ENCODE results near the gene HTATSF1. TPM values are rescaled to one million over a fixed set of nuclear protein-coding genes. Genes with fewer than 3 reads are reported as not detected.

HTATSF1 gene, protein sequence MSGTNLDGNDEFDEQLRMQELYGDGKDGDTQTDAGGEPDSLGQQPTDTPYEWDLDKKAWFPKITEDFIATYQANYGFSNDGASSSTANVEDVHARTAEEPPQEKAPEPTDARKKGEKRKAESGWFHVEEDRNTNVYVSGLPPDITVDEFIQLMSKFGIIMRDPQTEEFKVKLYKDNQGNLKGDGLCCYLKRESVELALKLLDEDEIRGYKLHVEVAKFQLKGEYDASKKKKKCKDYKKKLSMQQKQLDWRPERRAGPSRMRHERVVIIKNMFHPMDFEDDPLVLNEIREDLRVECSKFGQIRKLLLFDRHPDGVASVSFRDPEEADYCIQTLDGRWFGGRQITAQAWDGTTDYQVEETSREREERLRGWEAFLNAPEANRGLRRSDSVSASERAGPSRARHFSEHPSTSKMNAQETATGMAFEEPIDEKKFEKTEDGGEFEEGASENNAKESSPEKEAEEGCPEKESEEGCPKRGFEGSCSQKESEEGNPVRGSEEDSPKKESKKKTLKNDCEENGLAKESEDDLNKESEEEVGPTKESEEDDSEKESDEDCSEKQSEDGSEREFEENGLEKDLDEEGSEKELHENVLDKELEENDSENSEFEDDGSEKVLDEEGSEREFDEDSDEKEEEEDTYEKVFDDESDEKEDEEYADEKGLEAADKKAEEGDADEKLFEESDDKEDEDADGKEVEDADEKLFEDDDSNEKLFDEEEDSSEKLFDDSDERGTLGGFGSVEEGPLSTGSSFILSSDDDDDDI
- total RNA-seq, result 66.2 TPM
- long read RNA-seq, transcript HTATSF1-201 (9 exons, 2,775 nt), result major isoform, 117 of 246 reads
- long read RNA-seq, transcript HTATSF1-204 (10 exons, 3,019 nt), result minor isoform, 79 of 246 reads
- long read RNA-seq, partial matches to known transcripts, result 17 of 246 reads
- long read RNA-seq, other reads (novel, unspliced or antisense), result 30 of 246 reads

- no peak for DNase-seq (ENCODE audit: low spot score)
- intact Hi-C loops (cut with DNase I), result loop anchor here (5.0 to 10.0 kb wide), 2 partner anchors 233 to 510 kb away; partner anchors contain the start of gene SLC9A6
These were observed at the start of gene HTATSF1 for GRCh38 chrX:136497556-136498052. TSS of gene HTATSF1 (plus strand) at chrX:136497592. CDS start at chrX:136497685, 93 bp downstream.

DNA sequence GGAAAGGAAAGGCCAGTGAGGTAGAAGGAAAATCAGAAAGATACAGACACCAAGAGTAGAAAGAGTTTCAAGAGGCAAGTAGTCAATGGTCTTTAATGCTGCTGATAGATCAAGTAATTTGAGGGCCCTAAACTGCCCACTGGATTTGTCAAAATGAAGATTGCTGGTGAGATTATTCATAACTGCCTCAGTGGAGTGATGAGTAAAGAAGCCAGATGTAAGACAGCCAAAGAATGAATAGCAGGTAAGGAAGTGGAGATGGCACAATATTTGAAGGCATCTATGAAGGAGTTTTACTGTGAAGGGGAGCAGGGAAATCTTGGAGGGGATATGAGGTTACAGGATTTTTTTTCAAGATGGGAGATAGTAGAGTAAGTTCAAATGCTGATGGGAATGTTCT is 49.4 kb upstream of the HTATSF1 start:
- DNase-seq (ENCODE audit: low spot score), result no peak
- intact Hi-C loops (cut with DNase I), result no loop called here

DNA sequence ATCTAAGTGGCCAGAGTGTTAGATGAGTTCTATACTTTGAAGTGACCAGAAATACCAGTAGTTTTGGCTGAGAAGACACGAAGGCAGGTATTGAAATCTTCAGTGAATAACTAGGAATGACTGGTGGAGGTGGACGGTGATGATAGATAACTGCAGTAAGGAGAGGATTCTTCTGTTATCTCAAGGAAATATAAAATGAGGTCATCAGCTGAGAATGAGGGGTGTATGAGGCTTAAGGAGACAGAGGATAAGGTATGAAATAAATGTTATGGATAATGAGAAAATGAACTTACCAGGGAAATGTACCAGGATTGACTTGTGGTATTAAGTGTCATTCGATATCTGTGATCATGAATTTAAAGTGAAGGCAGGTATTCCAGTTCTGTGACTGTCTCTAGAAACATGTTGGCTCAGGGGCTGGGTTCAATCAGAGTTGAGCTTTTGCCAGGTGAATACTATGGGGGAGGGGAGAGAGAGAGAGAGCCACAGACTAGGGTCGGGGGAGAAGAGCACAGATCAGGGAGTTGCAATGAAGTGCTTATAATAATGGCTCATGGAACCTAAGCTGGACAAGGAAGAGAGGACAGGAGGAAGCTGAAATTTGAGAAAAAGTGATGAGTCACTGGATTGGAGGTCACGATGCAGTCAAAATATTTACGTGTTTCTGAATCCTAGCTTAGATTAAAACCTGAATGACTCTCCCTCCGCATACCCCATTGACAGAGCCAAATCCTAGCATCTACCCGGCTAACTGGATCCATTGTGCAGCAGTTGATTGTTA is 47.2 kb upstream of the HTATSF1 start:
- intact Hi-C loops (cut with DNase I), result no loop called here

DNA sequence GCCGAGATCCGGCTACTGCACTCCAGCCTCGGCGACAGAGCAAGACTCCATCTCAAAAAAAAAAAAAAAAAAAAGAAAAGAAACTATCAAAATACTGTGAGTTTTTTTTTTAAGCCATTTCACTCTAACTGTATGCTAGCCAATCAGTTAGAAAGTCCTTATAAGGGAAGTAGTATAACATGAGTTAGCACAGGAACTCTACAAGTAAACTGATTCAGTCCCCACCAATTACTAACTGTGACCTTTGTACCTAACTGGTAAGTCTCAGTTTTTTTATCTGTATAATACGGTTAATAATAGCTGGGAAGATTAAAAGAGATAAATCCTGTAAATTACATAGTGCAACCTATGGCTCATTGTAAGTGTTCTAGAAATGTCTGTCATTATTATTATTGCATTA is 44.8 kb upstream of the HTATSF1 start:
- intact Hi-C loops (cut with DNase I), result no loop called here
- DNase-seq (ENCODE audit: low spot score), result no peak

More for the DNA sequence above, 47.2 kb upstream of the HTATSF1 start:
- DNase-seq (ENCODE audit: low spot score), result no peak

DNA sequence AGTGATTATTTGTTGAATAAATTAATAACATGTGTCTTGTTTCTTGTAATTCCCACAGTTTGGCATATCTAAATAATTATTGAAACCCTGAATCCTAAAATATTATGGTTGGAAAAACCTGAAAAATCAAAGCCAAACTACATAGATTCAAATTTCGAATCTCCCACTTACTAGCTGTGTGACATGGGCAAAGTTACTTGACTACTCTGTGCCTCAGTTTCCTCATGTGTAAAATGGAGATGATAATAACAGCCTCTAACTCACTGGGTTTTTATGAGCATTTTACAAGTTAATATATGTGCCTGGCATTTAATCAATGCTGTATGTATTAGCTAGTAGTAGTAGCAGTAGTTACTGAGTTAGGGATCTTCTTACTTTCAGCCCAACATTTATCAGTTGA is 44.3 kb upstream of the HTATSF1 start:
- intact Hi-C loops (cut with DNase I), result no loop called here
- DNase-seq (ENCODE audit: low spot score), result no peak

- intact Hi-C loops (cut with DNase I), result no loop called here
- DNase-seq (ENCODE audit: low spot score), result no peak
These were observed 43.6 kb upstream of the HTATSF1 start for GRCh38 chrX:136453771-136454170.

GRCh38 chrX:136456133-136456532 is 41.3 kb upstream of the HTATSF1 start:
- intact Hi-C loops (cut with DNase I), result no loop called here
- DNase-seq (ENCODE audit: low spot score), result no peak

GRCh38 chrX:136457303-136457917 is 40.0 kb upstream of the HTATSF1 start:
- no peak for DNase-seq (ENCODE audit: low spot score)
- intact Hi-C loops (cut with DNase I), result no loop called here

DNA sequence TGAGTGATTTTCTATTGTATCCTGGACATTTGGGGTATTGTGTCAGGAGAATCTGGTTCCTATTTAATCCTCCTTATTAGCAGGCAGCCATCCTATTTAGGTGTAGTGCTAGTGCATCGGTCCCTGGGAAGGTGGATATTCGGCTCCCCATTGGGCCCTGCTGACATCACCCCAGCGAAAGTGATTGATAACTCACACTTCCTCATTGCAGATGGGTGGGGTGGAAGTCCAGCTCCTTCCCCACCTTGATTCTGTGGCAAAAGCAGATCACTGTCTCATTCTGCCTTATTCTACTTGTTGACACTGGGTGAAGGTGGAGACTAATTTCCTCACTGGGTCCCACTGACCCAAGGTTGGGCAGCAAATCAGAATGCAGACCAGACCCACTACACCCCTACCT is 32.8 kb upstream of the HTATSF1 start:
- DNase-seq (ENCODE audit: low spot score), result no peak
- intact Hi-C loops (cut with DNase I), result no loop called here

DNA sequence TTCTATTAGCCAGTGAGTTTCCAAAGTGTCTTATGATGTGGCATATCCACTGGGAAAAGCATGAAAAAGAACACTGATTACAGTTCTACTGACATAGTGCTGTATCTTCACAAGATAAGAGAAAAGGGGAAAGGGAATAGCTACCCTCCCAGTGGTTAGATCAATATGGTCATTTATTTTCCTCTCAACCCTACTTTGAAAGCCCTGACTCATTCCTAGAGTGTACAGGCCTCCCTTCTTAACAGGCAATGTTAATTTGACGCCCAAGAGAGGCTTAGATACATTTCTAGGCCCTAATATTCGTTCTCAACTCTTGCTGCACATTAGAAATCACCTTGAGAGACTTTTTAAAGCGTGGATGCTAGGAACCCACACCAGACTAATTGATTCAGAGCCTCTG is 30.1 kb upstream of the HTATSF1 start:
- intact Hi-C loops (cut with DNase I), result no loop called here
- DNase-seq (ENCODE audit: low spot score), result no peak

GRCh38 chrX:136468391-136469103 is 28.8 kb upstream of the HTATSF1 start:
- no peak for DNase-seq (ENCODE audit: low spot score)
- intact Hi-C loops (cut with DNase I), result no loop called here

DNA sequence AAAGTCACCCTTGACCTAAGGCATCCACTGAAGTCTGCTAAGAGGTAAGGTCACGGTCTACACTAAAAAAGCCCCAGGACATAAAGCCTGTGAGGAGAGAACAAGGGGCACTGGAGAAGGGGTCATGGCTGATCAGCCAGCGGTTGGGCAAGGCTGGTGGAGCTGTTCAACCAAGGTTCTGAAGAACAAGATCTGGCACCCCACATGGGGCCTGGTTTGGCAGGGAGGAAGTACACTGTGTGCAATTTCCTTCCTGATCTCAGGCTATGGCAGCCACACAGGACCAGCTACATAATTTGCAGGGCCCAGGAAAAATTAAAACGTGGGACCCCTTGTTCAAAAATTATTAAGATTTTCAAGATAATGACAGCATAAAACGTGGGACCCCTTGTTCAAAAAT is 23.7 kb upstream of the HTATSF1 start:
- intact Hi-C loops (cut with DNase I), result no loop called here
- no peak for DNase-seq (ENCODE audit: low spot score)

GRCh38 chrX:136475236-136475635 is 22.2 kb upstream of the HTATSF1 start:
- no peak for DNase-seq (ENCODE audit: low spot score)
- intact Hi-C loops (cut with DNase I), result no loop called here

DNA sequence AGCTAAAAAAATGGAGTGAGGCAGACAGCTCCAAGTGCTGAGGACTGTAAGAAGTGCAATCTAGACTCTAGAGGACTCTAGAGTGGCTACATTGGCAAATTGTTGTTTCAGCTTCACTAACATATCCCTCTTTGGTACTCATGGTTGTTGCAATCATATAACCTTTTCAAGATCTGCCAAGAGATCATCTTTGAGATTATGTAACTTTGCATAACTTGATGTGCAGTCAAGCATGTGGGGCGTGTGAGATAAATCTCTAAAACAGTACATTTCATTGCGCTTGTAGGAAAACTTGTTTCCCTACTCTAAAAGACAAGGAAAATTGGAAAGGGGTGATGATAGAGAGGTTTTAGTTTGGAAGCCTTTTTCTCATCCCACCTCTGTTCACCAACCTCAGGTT is 20.9 kb upstream of the HTATSF1 start:
- intact Hi-C loops (cut with DNase I), result no loop called here
- no peak for DNase-seq (ENCODE audit: low spot score)

GRCh38 chrX:136477026-136477425 is 20.4 kb upstream of the HTATSF1 start:
- DNase-seq (ENCODE audit: low spot score), result no peak
- intact Hi-C loops (cut with DNase I), result no loop called here

- intact Hi-C loops (cut with DNase I), result no loop called here
- no peak for DNase-seq (ENCODE audit: low spot score)
These were observed 17.0 kb upstream of the HTATSF1 start for GRCh38 chrX:136480383-136480782.

GRCh38 chrX:136487647-136488046 is 9.7 kb upstream of the HTATSF1 start, which contains the start of gene BRS3:
TSS of gene BRS3 (plus strand) at chrX:136487947. CDS start at chrX:136488115, 168 bp downstream.
- intact Hi-C loops (cut with DNase I), result no loop called here

DNA sequence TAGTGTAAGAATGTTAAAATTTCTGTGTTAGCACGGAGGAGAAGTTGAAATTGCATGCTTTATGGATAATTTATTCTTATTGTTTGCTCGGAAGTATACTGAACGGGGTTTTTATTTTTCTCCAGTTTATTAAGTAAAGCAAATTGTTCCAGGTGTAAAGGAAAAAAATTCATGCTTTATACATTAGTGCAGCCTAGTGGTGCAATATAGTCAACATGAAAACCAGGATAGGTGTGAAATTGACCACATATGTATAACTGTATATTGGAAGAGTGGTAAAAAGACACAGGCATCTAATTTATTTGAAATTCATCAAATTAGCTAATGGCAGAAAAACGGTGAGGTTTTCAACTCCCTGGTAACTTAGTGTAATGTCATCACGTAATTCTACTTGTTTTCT is 8.7 kb upstream of the HTATSF1 start:
- intact Hi-C loops (cut with DNase I), result no loop called here
- DNase-seq (ENCODE audit: low spot score), result no peak

More at GRCh38 chrX:136487647-136488046, 9.7 kb upstream of the HTATSF1 start, which contains the start of gene BRS3:
- no peak for DNase-seq (ENCODE audit: low spot score)

Data from cardiac septum (tissue), 1 donor.